Stomach (tissue), 4 donors: ENCODE measurements around the gene C3orf22.

Experiments used
- CTCF ChIP-seq, 7 experiments: fragments of 450-650 bp in 4 of 7; fragments of 200-600 bp in 3 of 7; sonication (generic) in 3 of 7; IDR thresholded peaks; one replicate each; pipeline ENCODE4 v1.5.1; 2016 to 2019; ENCODE audit warnings: antibody characterized with exemption in 7 of 7, control low read depth in 2 of 7, mild to moderate bottlenecking in 1 of 7
- EP300 ChIP-seq: sonication (generic); formaldehyde crosslinking; IDR thresholded peaks from one replicate; pipeline ENCODE4 v1.6.1; 2017; ENCODE audit warnings: antibody characterized with exemption
- POLR2A ChIP-seq, 4 donors: fragments of 450-650 bp; IDR thresholded peaks; one replicate each; pipeline ENCODE4 v1.6.1; 2016; ENCODE audit warnings: antibody characterized with exemption in 4 of 4, control low read depth in 2 of 4, mild to moderate bottlenecking in 1 of 4, moderate library complexity in 1 of 4
- POLR2AphosphoS5 ChIP-seq, 3 donors: sonication (generic); formaldehyde crosslinking; IDR thresholded peaks; one replicate each; pipeline ENCODE4 v1.6.1; 2016; ENCODE audit warnings: antibody characterized with exemption in 3 of 3

- TF ChIP-seq CTCF (IDR thresholded peaks at IDR 0.05) = no peak
- no peak for TF ChIP-seq POLR2A (IDR thresholded peaks at IDR 0.05)
- TF ChIP-seq POLR2AphosphoS5 (IDR thresholded peaks at IDR 0.05) = no peak
- TF ChIP-seq EP300 = no peak
These were observed 21.5 kb downstream of the C3orf22 start for GRCh38 chr3:126537116-126537729.
